Esophagus muscularis mucosa (tissue), 4 donors: ENCODE results near the gene SMCHD1.

Source experiments
- EP300 ChIP-seq: sonication (generic); formaldehyde crosslinking; IDR thresholded peaks from one replicate; pipeline ENCODE4 v1.6.1; 2017; ENCODE audit warnings: antibody characterized with exemption
- POLR2A ChIP-seq: fragments of 450-650 bp; IDR thresholded peaks from one replicate; pipeline ENCODE4 v1.6.1; 2017; ENCODE audit warnings: antibody characterized with exemption, moderate library complexity, mild to moderate bottlenecking, low read depth
- POLR2AphosphoS5 ChIP-seq, 2 donors: sonication (generic); formaldehyde crosslinking; IDR thresholded peaks; one replicate each; pipeline ENCODE4 v1.6.1; 2017; ENCODE audit warnings: antibody characterized with exemption in 2 of 2
- TF ChIP-seq, protein P1 (sequence below), 3 experiments: fragments of 200-600 bp in 2 of 3; fragments of 450-650 bp in 1 of 3; sonication (generic) in 2 of 3; IDR thresholded peaks; one replicate each; pipeline ENCODE4 v1.5.1; 2017 to 2019; ENCODE audit warnings: antibody characterized with exemption in 3 of 3, mild to moderate bottlenecking in 2 of 3, moderate library complexity in 1 of 3

DNA sequence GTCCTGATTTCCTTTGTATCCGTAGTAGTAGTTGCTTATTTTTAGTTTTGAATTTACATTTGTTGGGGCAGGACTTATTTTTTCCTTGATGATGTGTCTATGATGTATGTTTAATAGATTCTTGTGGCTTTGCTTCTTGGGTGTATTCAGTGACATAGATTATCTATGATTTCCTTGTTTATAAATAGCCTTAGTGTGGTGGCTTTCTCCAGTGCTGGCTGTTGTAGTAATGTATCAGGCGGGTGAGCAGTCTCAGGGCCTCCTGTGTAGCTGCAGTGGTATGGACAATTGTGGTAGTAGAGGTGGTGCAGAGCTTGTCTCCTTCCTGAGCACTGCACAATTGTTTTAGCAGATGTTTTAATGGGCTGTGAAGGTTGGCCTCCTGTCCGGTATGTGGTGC, 60.5 kb downstream of the SMCHD1 start:
- TF ChIP-seq, protein P1, sequence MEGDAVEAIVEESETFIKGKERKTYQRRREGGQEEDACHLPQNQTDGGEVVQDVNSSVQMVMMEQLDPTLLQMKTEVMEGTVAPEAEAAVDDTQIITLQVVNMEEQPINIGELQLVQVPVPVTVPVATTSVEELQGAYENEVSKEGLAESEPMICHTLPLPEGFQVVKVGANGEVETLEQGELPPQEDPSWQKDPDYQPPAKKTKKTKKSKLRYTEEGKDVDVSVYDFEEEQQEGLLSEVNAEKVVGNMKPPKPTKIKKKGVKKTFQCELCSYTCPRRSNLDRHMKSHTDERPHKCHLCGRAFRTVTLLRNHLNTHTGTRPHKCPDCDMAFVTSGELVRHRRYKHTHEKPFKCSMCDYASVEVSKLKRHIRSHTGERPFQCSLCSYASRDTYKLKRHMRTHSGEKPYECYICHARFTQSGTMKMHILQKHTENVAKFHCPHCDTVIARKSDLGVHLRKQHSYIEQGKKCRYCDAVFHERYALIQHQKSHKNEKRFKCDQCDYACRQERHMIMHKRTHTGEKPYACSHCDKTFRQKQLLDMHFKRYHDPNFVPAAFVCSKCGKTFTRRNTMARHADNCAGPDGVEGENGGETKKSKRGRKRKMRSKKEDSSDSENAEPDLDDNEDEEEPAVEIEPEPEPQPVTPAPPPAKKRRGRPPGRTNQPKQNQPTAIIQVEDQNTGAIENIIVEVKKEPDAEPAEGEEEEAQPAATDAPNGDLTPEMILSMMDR (IDR thresholded peaks at IDR 0.05), result no peak
- no peak for TF ChIP-seq POLR2A
- no peak for TF ChIP-seq POLR2AphosphoS5 (IDR thresholded peaks at IDR 0.05)
- TF ChIP-seq EP300, result no peak
